ENCODE results near the gene ADTRP.
"Not testable (repeated sequence)": the region's sequence is repeated elsewhere in the genome, so short reads cannot be mapped to it uniquely, and the experiment has no call there.

ADTRP gene

GRCh38 chr6:11804135-11804534 is 25.5 kb upstream of the ADTRP start:
- ChIA-PET POLR2A (interaction anchor here (0.6 kb wide), 1 partner anchor 483 kb away, joined by 3 read pairs; no protein-coding TSS in a partner anchor), CTCF (interaction anchor here (0.8 kb wide), 1 partner anchor 21 kb away, joined by 3 read pairs; no protein-coding TSS in a partner anchor)
- no peaks in the 10 kb centered on the region for H3K9me3 ChIP-seq (ENCODE audit: control insufficient read depth, insufficient read depth, low read depth, low read length)
- H3K4me3 ChIP-seq (ENCODE audit: low read depth, low read length) = no peak overlapping the region
- H3K4me1 ChIP-seq (ENCODE audit: control insufficient read depth, insufficient read depth, low read length) = no peaks in the 10 kb centered on the region
- H3K27ac ChIP-seq (ENCODE audit: extremely low read depth, low read depth, low read length) = no peak overlapping the region
- no peak for TF ChIP-seq INSM2 (tag by site-specific recombination; IDR thresholded peaks at IDR 0.05)
- TF ChIP-seq ZNF19 (tag by site-specific recombination; IDR thresholded peaks at IDR 0.05; ENCODE audit: low read depth) = no peak
- no peak for TF ChIP-seq ZNF26 (tag by site-specific recombination; IDR thresholded peaks at IDR 0.05)
- TF ChIP-seq ZNF121 (tag by site-specific recombination; IDR thresholded peaks at IDR 0.05) = no peak
- H3K36me3 ChIP-seq (ENCODE audit: control insufficient read depth in 2 of 2, insufficient read depth in 1 of 2, low read length in 2 of 2) = no peaks in the 10 kb centered on the region

- no peak overlapping the region for H3K27ac ChIP-seq (ENCODE audit: extremely low read depth, low read depth, low read length)
Observed at GRCh38 chr6:11803591-11803971, 25.0 kb upstream of the ADTRP start.

GRCh38 chr6:11802886-11803590 is 24.4 kb upstream of the ADTRP start:
- CTCF ChIA-PET = no interaction called here
- TF ChIP-seq ZFHX2 (tag by site-specific recombination; conservative IDR thresholded peaks at IDR 0.05) = peak; percentile 96
- TF ChIP-seq EGR2 (tag by site-specific recombination; IDR thresholded peaks at IDR 0.05; ENCODE audit: low read depth) = peak; percentile 95
- TF ChIP-seq ZNF513 (tag by site-specific recombination; IDR thresholded peaks at IDR 0.05) = no peak
- H3K4me3 ChIP-seq (ENCODE audit: low read depth, low read length) = no peak overlapping the region
- H3K9me3 ChIP-seq (ENCODE audit: control insufficient read depth, insufficient read depth, low read depth, low read length) = no peaks in the 10 kb centered on the region
- H3K27ac ChIP-seq (ENCODE audit: extremely low read depth, low read depth, low read length) = no peak overlapping the region
- no peaks in the 10 kb centered on the region for H3K36me3 ChIP-seq (ENCODE audit: control insufficient read depth in 2 of 2, insufficient read depth in 1 of 2, low read length in 2 of 2)
- POLR2A ChIA-PET = no interaction called here
- H3K4me1 ChIP-seq (ENCODE audit: control insufficient read depth, insufficient read depth, low read length) = no peaks in the 10 kb centered on the region

More at GRCh38 chr6:11803591-11803971, 25.0 kb upstream of the ADTRP start:
- Histone ChIP-seq H3K9me3 (ENCODE audit: control insufficient read depth, insufficient read depth, low read depth, low read length) (no peaks in the 10 kb centered on the region), H3K4me1 (ENCODE audit: control insufficient read depth, insufficient read depth, low read length) (no peaks in the 10 kb centered on the region), H3K4me3 (ENCODE audit: low read depth, low read length) (no peak overlapping the region), H3K36me3 (ENCODE audit: control insufficient read depth in 2 of 2, insufficient read depth in 1 of 2, low read length in 2 of 2) (no peaks in the 10 kb centered on the region)
- POLR2A ChIA-PET = no interaction called here
- TF ChIP-seq ZNF423 (tag by site-specific recombination; IDR thresholded peaks at IDR 0.05) = no peak
- TF ChIP-seq ZFP69B (tag by site-specific recombination; IDR thresholded peaks at IDR 0.05) = no peak
- CTCF ChIA-PET = no interaction called here

- H3K9me3 ChIP-seq (ENCODE audit: control insufficient read depth, insufficient read depth, low read depth, low read length); H3K27ac ChIP-seq (ENCODE audit: extremely low read depth, low read depth, low read length); H3K36me3 ChIP-seq (ENCODE audit: control insufficient read depth in 2 of 2, insufficient read depth in 1 of 2, low read length in 2 of 2); H3K4me1 ChIP-seq (ENCODE audit: control insufficient read depth, insufficient read depth, low read length); H3K4me3 ChIP-seq (ENCODE audit: low read depth, low read length): not testable (repeated sequence)
- ChIA-PET CTCF (interaction anchor here (0.7 kb wide), 1 partner anchor 769 kb away, joined by 3 read pairs; no protein-coding TSS in a partner anchor), POLR2A (interaction anchor here (1.5 kb wide), 1 partner anchor 14 kb away, joined by 3 read pairs; no protein-coding TSS in a partner anchor)
Observed at GRCh38 chr6:11800531-11800930, 21.9 kb upstream of the ADTRP start.

All from HEK293 (cell line).